Activated CD4-positive, alpha-beta T cell treated with anti-CD3 and anti-CD28 coated beads, Interleukin-2, amount 10 ng/mL, durations not matched to agents 24 days and 14 days (primary cell): Measurements from ENCODE around the gene NOCT. TPM values are rescaled to one million over a fixed set of nuclear protein-coding genes. Genes with fewer than 3 reads are reported as not detected.
A peak's percentile ranks its signal among the peaks of the same experiment; 100 is the strongest.

Source experiments
- DNase-seq: peaks from one replicate; pipeline ENCODE4 v3.0.0; 2022
- H3K27ac Mint-ChIP-seq: one replicate; pipeline ENCODE4 v1.8.0; 2022; ENCODE audit warnings: mild to moderate bottlenecking, mixed read lengths
- H3K27me3 Mint-ChIP-seq: one replicate; pipeline ENCODE4 v1.8.0; 2022; ENCODE audit warnings: mixed read lengths
- H3K36me3 Mint-ChIP-seq: one replicate; pipeline ENCODE4 v1.8.0; 2022; ENCODE audit warnings: low read depth, mild to moderate bottlenecking, mixed read lengths
- H3K4me1 Mint-ChIP-seq: one replicate; pipeline ENCODE4 v1.8.0; 2021; ENCODE audit warnings: mixed read lengths
- H3K4me3 Mint-ChIP-seq: one replicate; pipeline ENCODE4 v1.8.0; 2022; ENCODE audit warnings: mild to moderate bottlenecking, moderate library complexity, mixed read lengths
- H3K9me3 Mint-ChIP-seq: one replicate; pipeline ENCODE4 v1.8.0; 2021; ENCODE audit warnings: mixed read lengths
- intact Hi-C: fragments of 100-400 bp; cut with micrococcal nuclease; formaldehyde crosslinking; loops from one replicate; pipeline ENCODE4 v1.15.1; 2023
- total RNA-seq: library from RNA; stranded (reverse); gene quantifications from 2 replicates; pipeline ENCODE4 v1.2.3, GENCODE V29; 2022

Gene NOCT
- total RNA-seq, 1 donor from 2014 or later: 25.3 TPM

GRCh38 chr4:139083956-139084803 is 68.6 kb downstream of the NOCT start:
- Mint-ChIP-seq H3K36me3 (peaks cover 4% of the 10 kb centered on the region), H3K27me3 (peaks cover 2% of the 10 kb centered on the region)
- intact Hi-C loops: loop anchor here (1.0 to 5.0 kb wide), 6 partner anchors 54 to 473 kb away; partner anchors contain the start of genes NAA15, NOCT, RAB33B and SETD7

GRCh38 chr4:139084804-139085093 is 69.2 kb downstream of the NOCT start:
- Mint-ChIP-seq H3K27me3 (peaks cover 2% of the 10 kb centered on the region), H3K4me1 (peaks cover 28% of the 10 kb centered on the region), H3K36me3 (peaks cover 4% of the 10 kb centered on the region), H3K4me3 (peak overlapping the region; percentile 100), H3K27ac (peak overlapping the region; percentile 87), H3K9me3 (no peaks in the 10 kb centered on the region)
- intact Hi-C loops: loop anchor here (1.0 to 5.0 kb wide), 2 partner anchors 54 to 473 kb away; partner anchors contain the start of gene SETD7
- no peak for DNase-seq

More at GRCh38 chr4:139083956-139084803, 68.6 kb downstream of the NOCT start:
- peak overlapping the region; percentile 100 for H3K4me3 Mint-ChIP-seq
- H3K9me3 Mint-ChIP-seq: no peaks in the 10 kb centered on the region
- H3K27ac Mint-ChIP-seq: peak overlapping the region; percentile 100
- peaks cover 30% of the 10 kb centered on the region for H3K4me1 Mint-ChIP-seq
- peak; percentile 95 for DNase-seq

- intact Hi-C loops: no loop called here
- Mint-ChIP-seq H3K4me1 (peaks cover 25% of the 10 kb centered on the region), H3K36me3 (peaks cover 3% of the 10 kb centered on the region), H3K4me3 (peak overlapping the region; percentile 100), H3K27ac (no peak overlapping the region), H3K27me3 (peaks cover 2% of the 10 kb centered on the region), H3K9me3 (no peaks in the 10 kb centered on the region)
- DNase-seq: no peak
These were observed 69.6 kb downstream of the NOCT start for GRCh38 chr4:139085141-139085540.

- Mint-ChIP-seq H3K4me1 (no peaks in the 10 kb centered on the region), H3K36me3 (no peaks in the 10 kb centered on the region), H3K4me3 (no peak overlapping the region), H3K27ac (no peak overlapping the region), H3K9me3 (no peaks in the 10 kb centered on the region), H3K27me3 (no peaks in the 10 kb centered on the region)
- DNase-seq: no peak
- intact Hi-C loops: no loop called here
These were observed 76.7 kb downstream of the NOCT start for GRCh38 chr4:139092271-139092670.

Other genes starting within 250 kb of the NOCT start
- gene ELF2, start 161.4 kb downstream of the NOCT start, total RNA-seq: 30.1 and 30.5 TPM in 2 replicates